Suprapubic skin (tissue), 4 donors: ENCODE measurements around the gene PARD6B.

ENCODE experiments used
- CTCF ChIP-seq, 2 donors: fragments of 200-600 bp in 1 of 2; fragments of 450-650 bp in 1 of 2; sonication (generic) in 1 of 2; IDR thresholded peaks; one replicate each; pipeline ENCODE4 v1.5.1; 2016 to 2019; ENCODE audit warnings: antibody characterized with exemption in 2 of 2, mild to moderate bottlenecking in 1 of 2, moderate library complexity in 1 of 2
- EP300 ChIP-seq: sonication (generic); formaldehyde crosslinking; IDR thresholded peaks from one replicate; pipeline ENCODE4 v1.6.1; 2017; ENCODE audit warnings: antibody characterized with exemption
- POLR2A ChIP-seq, 2 donors: fragments of 450-650 bp; IDR thresholded peaks; one replicate each; pipeline ENCODE4 v1.6.1; 2017; ENCODE audit warnings: antibody characterized with exemption in 2 of 2, mild to moderate bottlenecking in 2 of 2, moderate library complexity in 2 of 2
- POLR2AphosphoS5 ChIP-seq, 3 donors: sonication (generic); formaldehyde crosslinking; IDR thresholded peaks; one replicate each; pipeline ENCODE4 v1.6.1; 2017; ENCODE audit warnings: antibody characterized with exemption in 3 of 3

DNA sequence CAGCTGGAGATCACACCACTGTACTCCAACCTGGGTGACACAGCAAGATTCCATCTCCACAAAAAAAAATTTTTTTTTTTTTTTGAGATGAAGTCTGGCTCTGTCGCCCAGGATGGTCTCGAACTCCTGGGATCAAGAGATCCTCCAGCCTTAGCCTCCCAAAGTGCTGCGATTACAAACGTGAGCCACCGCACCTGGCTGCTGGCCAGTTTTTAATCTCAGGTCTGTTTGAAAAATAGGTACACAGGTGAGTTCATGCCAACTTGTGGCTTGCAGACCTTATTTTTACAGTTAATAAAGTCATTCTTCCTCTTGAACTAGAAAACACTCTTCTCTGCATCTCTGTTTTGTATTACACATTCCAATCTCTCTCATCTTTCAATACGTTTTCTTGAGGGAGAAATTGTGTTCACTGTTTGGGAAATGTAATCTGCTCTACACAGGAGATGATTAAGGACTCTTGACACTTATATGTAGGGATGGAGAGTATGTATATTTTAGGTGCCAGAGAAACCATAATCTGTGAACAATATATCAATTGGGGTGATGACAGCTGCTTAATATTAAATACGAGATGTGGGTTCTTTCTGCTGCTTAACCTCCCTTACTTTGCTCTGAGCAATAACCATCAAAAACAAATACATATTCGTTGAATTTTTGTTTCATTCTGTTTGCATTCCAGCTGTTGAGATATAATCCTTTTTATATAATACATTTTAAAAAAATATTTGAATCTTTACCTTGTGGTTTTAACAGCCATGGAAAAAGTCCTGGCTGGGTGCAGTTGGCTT lies 22.3 kb upstream of the PARD6B start:
- TF ChIP-seq POLR2A (IDR thresholded peaks at IDR 0.05) (no peak), CTCF (IDR thresholded peaks at IDR 0.05) (no peak), POLR2AphosphoS5 (IDR thresholded peaks at IDR 0.05) (no peak), EP300 (no peak)
